PC-3 (cell line): ENCODE data around the gene SHROOM3.

Experiments
- EZH2 ChIP-seq: fragments of 300-600 bp; sonication (generic); IDR thresholded peaks from one replicate; pipeline ENCODE4 v1.6.1; 2017; ENCODE audit warnings: antibody characterized with exemption, mild to moderate bottlenecking, low read length; ENCODE audit not compliant: unreplicated experiment
- EZH2phosphoT487 ChIP-seq: fragments of 300-600 bp; sonication (generic); IDR thresholded peaks from 2 replicates; pipeline ENCODE4 v1.6.1; 2018; ENCODE audit warnings: mild to moderate bottlenecking, antibody characterized with exemption, low read length, borderline replicate concordance
- TF ChIP-seq, protein P1 (sequence below): fragments of 300-600 bp; sonication (generic); conservative IDR thresholded peaks from 2 replicates; pipeline ENCODE4 v1.5.1; 2017; ENCODE audit warnings: antibody characterized with exemption, low read depth, mild to moderate bottlenecking, low read length

DNA sequence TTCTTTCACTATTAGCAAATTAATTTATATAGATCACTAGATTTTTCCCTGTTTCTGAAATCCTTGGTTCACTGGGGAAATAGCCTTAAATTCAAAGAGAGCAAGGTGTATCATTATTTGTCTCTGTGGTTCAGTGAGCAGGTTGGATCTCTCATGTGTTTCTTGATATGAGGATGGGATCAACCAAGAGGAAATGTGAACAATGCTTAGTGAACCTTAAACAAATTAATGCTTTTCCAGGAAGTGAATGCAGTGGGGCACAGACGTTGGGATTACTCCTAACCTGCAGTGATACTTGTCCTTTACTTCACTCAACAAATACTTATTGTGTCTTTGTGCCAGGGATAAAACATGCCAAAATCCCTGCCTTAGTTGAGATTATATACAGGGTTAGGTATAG, 193.2 kb downstream of the SHROOM3 start:
- TF ChIP-seq, protein P1, sequence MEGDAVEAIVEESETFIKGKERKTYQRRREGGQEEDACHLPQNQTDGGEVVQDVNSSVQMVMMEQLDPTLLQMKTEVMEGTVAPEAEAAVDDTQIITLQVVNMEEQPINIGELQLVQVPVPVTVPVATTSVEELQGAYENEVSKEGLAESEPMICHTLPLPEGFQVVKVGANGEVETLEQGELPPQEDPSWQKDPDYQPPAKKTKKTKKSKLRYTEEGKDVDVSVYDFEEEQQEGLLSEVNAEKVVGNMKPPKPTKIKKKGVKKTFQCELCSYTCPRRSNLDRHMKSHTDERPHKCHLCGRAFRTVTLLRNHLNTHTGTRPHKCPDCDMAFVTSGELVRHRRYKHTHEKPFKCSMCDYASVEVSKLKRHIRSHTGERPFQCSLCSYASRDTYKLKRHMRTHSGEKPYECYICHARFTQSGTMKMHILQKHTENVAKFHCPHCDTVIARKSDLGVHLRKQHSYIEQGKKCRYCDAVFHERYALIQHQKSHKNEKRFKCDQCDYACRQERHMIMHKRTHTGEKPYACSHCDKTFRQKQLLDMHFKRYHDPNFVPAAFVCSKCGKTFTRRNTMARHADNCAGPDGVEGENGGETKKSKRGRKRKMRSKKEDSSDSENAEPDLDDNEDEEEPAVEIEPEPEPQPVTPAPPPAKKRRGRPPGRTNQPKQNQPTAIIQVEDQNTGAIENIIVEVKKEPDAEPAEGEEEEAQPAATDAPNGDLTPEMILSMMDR, result no peak
- TF ChIP-seq EZH2phosphoT487 (no peak), EZH2 (no peak)
